HepG2 (cell line): ENCODE measurements around the gene CLDN3. TPM values are rescaled to one million over a fixed set of nuclear protein-coding genes. Genes with fewer than 3 reads are reported as not detected.

Experiments
- BCLAF1 ChIP-seq: fragments of 450-650 bp; IDR thresholded peaks from 2 replicates; pipeline ENCODE4 v1.6.1; 2017; ENCODE audit warnings: mild to moderate bottlenecking
- ELF1 ChIP-seq: sonication (generic); formaldehyde crosslinking; IDR thresholded peaks from 2 replicates; pipeline ENCODE4 v1.4.0; 2020; ENCODE audit warnings: missing genetic modification reagents
- ERF ChIP-seq: IDR thresholded peaks from 2 replicates; pipeline ENCODE4 v1.6.1; 2018; ENCODE audit warnings: missing biosample characterization, missing genetic modification reagents
- HIVEP1 ChIP-seq: sonication (generic); formaldehyde crosslinking; IDR thresholded peaks from 2 replicates; pipeline ENCODE4 v1.4.0; 2020; ENCODE audit warnings: mild to moderate bottlenecking, missing genetic modification reagents
- JUN ChIP-seq: sonication (generic); formaldehyde crosslinking; IDR thresholded peaks from 2 replicates; pipeline ENCODE4 v1.4.0; 2020; ENCODE audit warnings: mild to moderate bottlenecking, missing genetic modification reagents
- MLLT10 ChIP-seq: sonication (generic); formaldehyde crosslinking; IDR thresholded peaks from 2 replicates; pipeline ENCODE4 v1.4.0; 2020; ENCODE audit warnings: missing genetic modification reagents
- MTA1 ChIP-seq: sonication (generic); formaldehyde crosslinking; IDR thresholded peaks from 2 replicates; pipeline ENCODE4 v1.4.0; 2020; ENCODE audit warnings: missing genetic modification reagents, mild to moderate bottlenecking, borderline replicate concordance
- RARA ChIP-seq: IDR thresholded peaks from 2 replicates; pipeline ENCODE4 v1.6.1; 2016; ENCODE audit warnings: missing genetic modification reagents, missing compliant biosample characterization
- RARG ChIP-seq: sonication (generic); formaldehyde crosslinking; IDR thresholded peaks from 2 replicates; pipeline ENCODE4 v1.4.0; 2020; ENCODE audit warnings: low read depth, mild to moderate bottlenecking, missing genetic modification reagents
- RFX1 ChIP-seq: fragments of 450-650 bp; IDR thresholded peaks from 2 replicates; pipeline ENCODE4 v1.6.1; 2017
- RFXAP ChIP-seq: sonication (generic); formaldehyde crosslinking; IDR thresholded peaks from 2 replicates; pipeline ENCODE4 v1.4.0; 2020; ENCODE audit warnings: missing genetic modification reagents, borderline replicate concordance
- RNF219 ChIP-seq: sonication (generic); formaldehyde crosslinking; IDR thresholded peaks from 2 replicates; pipeline ENCODE4 v1.5.0; 2020; ENCODE audit warnings: mild to moderate bottlenecking, missing genetic modification reagents
- SP4 ChIP-seq: sonication (generic); formaldehyde crosslinking; IDR thresholded peaks from 2 replicates; pipeline ENCODE4 v1.8.1; 2023; ENCODE audit warnings: mild to moderate bottlenecking, missing genetic modification reagents
- TAF1 ChIP-seq: sonication (generic); formaldehyde crosslinking; IDR thresholded peaks from 2 replicates; pipeline ENCODE4 v1.4.0; 2020; ENCODE audit warnings: missing genetic modification reagents
- TBP ChIP-seq: sonication (generic); formaldehyde crosslinking; IDR thresholded peaks from 2 replicates; pipeline ENCODE4 v1.5.0; 2020; ENCODE audit warnings: missing genetic modification reagents
- TFAP4 ChIP-seq: sonication (generic); IDR thresholded peaks from 2 replicates; pipeline ENCODE4 v1.6.1; 2016; ENCODE audit warnings: low read depth, borderline replicate concordance
- XRCC5 ChIP-seq: fragments of 200-400 bp; formaldehyde crosslinking; optimal IDR thresholded peaks from 2 replicates; pipeline ENCODE3; 2017; ENCODE audit warnings: mild to moderate bottlenecking, low read length
- ZFP41 ChIP-seq: sonication (generic); formaldehyde crosslinking; IDR thresholded peaks from 2 replicates; pipeline ENCODE4 v1.4.0; 2020; ENCODE audit warnings: mild to moderate bottlenecking, missing genetic modification reagents, borderline replicate concordance
- ZKSCAN5 ChIP-seq: sonication (generic); formaldehyde crosslinking; IDR thresholded peaks from 2 replicates; pipeline ENCODE4 v1.5.1; 2020; ENCODE audit warnings: mild to moderate bottlenecking, missing genetic modification reagents
- ZNF230 ChIP-seq: sonication (generic); formaldehyde crosslinking; IDR thresholded peaks from 2 replicates; pipeline ENCODE4 v1.4.0; 2020; ENCODE audit warnings: mild to moderate bottlenecking, missing genetic modification reagents
- ZNF263 ChIP-seq: sonication (generic); formaldehyde crosslinking; IDR thresholded peaks from 2 replicates; pipeline ENCODE4 v1.4.0; 2020; ENCODE audit warnings: missing genetic modification reagents
- ZNF557 ChIP-seq: sonication (generic); formaldehyde crosslinking; IDR thresholded peaks from 2 replicates; pipeline ENCODE4 v1.4.0; 2020; ENCODE audit warnings: missing genetic modification reagents
- ZNF639 ChIP-seq: conservative IDR thresholded peaks from 2 replicates; pipeline ENCODE4 v1.6.1; 2018; ENCODE audit warnings: missing genetic modification reagents
- ZNF790 ChIP-seq: sonication (generic); formaldehyde crosslinking; IDR thresholded peaks from 2 replicates; pipeline ENCODE4 v1.8.0; 2022; ENCODE audit warnings: missing genetic modification reagents, mild to moderate bottlenecking, borderline replicate concordance
- polyA plus RNA-seq, 8 experiments: library from polyadenylated mRNA; depleted of rRNA in 3 of 8; stranded (reverse) in 7 of 8; unstranded in 1 of 8; fragments of >200 nt; fragmentation: Illumina TruSeq in 4 of 8; extraction: Trizol in 4 of 8; gene quantifications; 2 replicates each; pipeline versions ENCODE4 v1.2.1 to v1.2.3, GENCODE V29; 2011 to 2016; ENCODE audit warnings: low read depth in 4 of 8, missing spikeins in 1 of 8, mixed read lengths in 1 of 8; ENCODE audit not compliant: insufficient read depth in 1 of 8
- total RNA-seq, 5 experiments: library from RNA; depleted of rRNA; stranded (reverse); fragments of >200 nt; fragmentation: Illumina TruSeq; extraction: Trizol; gene quantifications; 2 replicates each; pipeline ENCODE4 v1.2.3, GENCODE V29; 2016; ENCODE audit warnings: low read depth in 1 of 5

The CLDN3 gene
- total and polyA plus RNA-seq, 2 of the 13 experiments (the other 11 are each of a cell fraction or from before 2014, with no cell fraction given), result 0.31 to 0.51 TPM

- TF ChIP-seq TFAP4 (peak; percentile 94), RARG (CRISPR knock-in tag) (no peak), ZFP41 (CRISPR knock-in tag) (no peak), ZNF639 (no peak), TAF1 (CRISPR knock-in tag) (no peak), ZNF790 (CRISPR knock-in tag) (no peak), SP4 (peak; percentile 48; the same call in 1 of the 2 replicates), ELF1 (CRISPR knock-in tag) (no peak), JUN (CRISPR knock-in tag) (no peak), BCLAF1 (no peak), ERF (CRISPR knock-in tag) (no peak; the same call in 1 of the 2 replicates), XRCC5 (peak; percentile 45), MLLT10 (CRISPR knock-in tag) (no peak), ZNF230 (CRISPR knock-in tag) (no peak), ZKSCAN5 (CRISPR knock-in tag) (0 out of 2 replicates have a peak, but pooled peaks have one; percentile 14), ZNF557 (no peak), HIVEP1 (CRISPR knock-in tag) (no peak; the same call in 1 of the 2 replicates), ZNF263 (CRISPR knock-in tag) (peak; percentile 53), RFXAP (CRISPR knock-in tag) (no peak), RFX1 (peak; percentile 89), MTA1 (CRISPR knock-in tag) (peak; percentile 50; the same call in 1 of the 2 replicates), TBP (CRISPR knock-in tag) (no peak), RARA (0 out of 2 replicates have a peak, but pooled peaks have one; percentile 20), RNF219 (CRISPR knock-in tag) (no peak)
Measured at GRCh38 chr7:73742753-73743641, 27.1 kb downstream of the CLDN3 start (continued).
